ENCODE measurements around the gene TMEM272.

TMEM272 gene

GRCh38 chr13:51782026-51782710, 62.8 kb downstream of the TMEM272 start:
- no peaks in the 10 kb centered on the region for H3K36me3 ChIP-seq (ENCODE audit: insufficient read depth, low read length)
- H3K9me3 ChIP-seq (ENCODE audit: insufficient read depth, low read length, severe bottlenecking): no peaks in the 10 kb centered on the region
- no peaks in the 10 kb centered on the region for H3K79me2 ChIP-seq (ENCODE audit: insufficient read depth, low read length)
- no peak overlapping the region for H3K4me2 ChIP-seq (ENCODE audit: insufficient read depth, low read length)
- H3K4me3 ChIP-seq (ENCODE audit: low read depth in 1 of 2, low read length in 2 of 2): no peak overlapping the region
- no peaks in the 10 kb centered on the region for H3K4me1 ChIP-seq (ENCODE audit: insufficient read depth, low read length)
- no peaks in the 10 kb centered on the region for H3K27me3 ChIP-seq (ENCODE audit: insufficient read depth, low read length, poor library complexity)
- H4K20me1 ChIP-seq (ENCODE audit: insufficient read depth, low read length): no peaks in the 10 kb centered on the region
- ATAC-seq (ENCODE audit: insufficient read depth, low read depth) (no peak), DNase-seq (no peak)
- no peak overlapping the region for H2AFZ ChIP-seq (ENCODE audit: low read depth, low read length)
- H3K27ac ChIP-seq (ENCODE audit: low read length): no peak overlapping the region
- no peak overlapping the region for H3K9ac ChIP-seq (ENCODE audit: low read depth, low read length)
- no peak for TF ChIP-seq CTCF (IDR thresholded peaks at IDR 0.05; ENCODE audit: borderline replicate concordance, extremely low read depth, low read length, poor library complexity, severe bottlenecking)
- no peak for TF ChIP-seq EZH2 (IDR thresholded peaks at IDR 0.05; ENCODE audit: borderline replicate concordance, low read depth, low read length, severe bottlenecking)

GRCh38 chr13:51781246-51782022, 63.5 kb downstream of the TMEM272 start:
- DNase-seq (no peak), ATAC-seq (ENCODE audit: insufficient read depth, low read depth) (peak; percentile 61; the same call in 1 of the 3 replicates)
- Histone ChIP-seq H3K9ac (ENCODE audit: low read depth, low read length) (no peak overlapping the region), H3K9me3 (ENCODE audit: insufficient read depth, low read length, severe bottlenecking) (no peaks in the 10 kb centered on the region), H3K4me1 (ENCODE audit: insufficient read depth, low read length) (no peaks in the 10 kb centered on the region), H3K36me3 (ENCODE audit: insufficient read depth, low read length) (no peaks in the 10 kb centered on the region), H3K4me2 (ENCODE audit: insufficient read depth, low read length) (no peak overlapping the region), H3K27ac (ENCODE audit: low read length) (no peak overlapping the region), H3K4me3 (ENCODE audit: low read depth in 1 of 2, low read length in 2 of 2) (no peak overlapping the region), H3K79me2 (ENCODE audit: insufficient read depth, low read length) (no peaks in the 10 kb centered on the region), H2AFZ (ENCODE audit: low read depth, low read length) (no peak overlapping the region), H4K20me1 (ENCODE audit: insufficient read depth, low read length) (no peaks in the 10 kb centered on the region), H3K27me3 (ENCODE audit: insufficient read depth, low read length, poor library complexity) (no peaks in the 10 kb centered on the region)
- TF ChIP-seq CTCF (IDR thresholded peaks at IDR 0.05; ENCODE audit: borderline replicate concordance, extremely low read depth, low read length, poor library complexity, severe bottlenecking): peak; percentile 52
- no peak for TF ChIP-seq EZH2 (IDR thresholded peaks at IDR 0.05; ENCODE audit: borderline replicate concordance, low read depth, low read length, severe bottlenecking)

- Histone ChIP-seq H4K20me1 (ENCODE audit: insufficient read depth, low read length) (no peaks in the 10 kb centered on the region), H3K36me3 (ENCODE audit: insufficient read depth, low read length) (no peaks in the 10 kb centered on the region), H3K4me2 (ENCODE audit: insufficient read depth, low read length) (no peak overlapping the region), H3K9ac (ENCODE audit: low read depth, low read length) (no peak overlapping the region), H3K27ac (ENCODE audit: low read length) (no peak overlapping the region), H3K27me3 (ENCODE audit: insufficient read depth, low read length, poor library complexity) (no peaks in the 10 kb centered on the region), H3K4me3 (ENCODE audit: low read depth in 1 of 2, low read length in 2 of 2) (no peak overlapping the region), H2AFZ (ENCODE audit: low read depth, low read length) (no peak overlapping the region), H3K4me1 (ENCODE audit: insufficient read depth, low read length) (no peaks in the 10 kb centered on the region), H3K9me3 (ENCODE audit: insufficient read depth, low read length, severe bottlenecking) (no peaks in the 10 kb centered on the region), H3K79me2 (ENCODE audit: insufficient read depth, low read length) (no peaks in the 10 kb centered on the region)
- TF ChIP-seq EZH2 (IDR thresholded peaks at IDR 0.05; ENCODE audit: borderline replicate concordance, low read depth, low read length, severe bottlenecking): no peak
- no peak for TF ChIP-seq CTCF (IDR thresholded peaks at IDR 0.05; ENCODE audit: borderline replicate concordance, extremely low read depth, low read length, poor library complexity, severe bottlenecking)
- DNase-seq: no peak
- no peak for ATAC-seq (ENCODE audit: insufficient read depth, low read depth)
Measured at GRCh38 chr13:51780099-51780498, 64.9 kb downstream of the TMEM272 start.
